ENCODE measurements around the gene HSPA8. TPM values are rescaled to one million over a fixed set of nuclear protein-coding genes. Genes with fewer than 3 reads are reported as not detected.
"Not testable (repeated sequence)": the region's sequence is repeated elsewhere in the genome, so short reads cannot be mapped to it uniquely, and the experiment has no call there.

HSPA8 gene
- total RNA-seq, 1 experiment from 2014 or later, result 3,307 TPM

- Histone ChIP-seq H3K4me3 (ENCODE audit: low read depth, low read length, poor library complexity, severe bottlenecking) (no peak overlapping the region), H3K9me3 (ENCODE audit: low read depth, low read length, poor library complexity, severe bottlenecking) (no peaks in the 10 kb centered on the region), H3K36me3 (ENCODE audit: insufficient read depth, low read length, poor library complexity, severe bottlenecking) (no peaks in the 10 kb centered on the region), H3K27ac (ENCODE audit: low read depth, low read length, poor library complexity, severe bottlenecking) (peak overlapping the region; percentile 12), H3K4me1 (ENCODE audit: insufficient read depth, low read length, poor library complexity, severe bottlenecking) (peaks cover 7% of the 10 kb centered on the region), H3K27me3 (replicated peaks; ENCODE audit: insufficient read depth, low read depth, low read length, poor library complexity) (no peaks in the 10 kb centered on the region)
- TF ChIP-seq CTCF (conservative IDR thresholded peaks at IDR 0.05; ENCODE audit: low read depth, low read length) (no peak), EZH2 (IDR thresholded peaks at IDR 0.05; ENCODE audit: borderline replicate concordance, low read depth, low read length, poor library complexity, severe bottlenecking) (no peak)
- CTCF ChIA-PET, result interaction anchor here (0.7 to 0.9 kb wide), 2 partner anchors 12 to 19 kb away, joined by 3 to 7 read pairs; no protein-coding TSS in a partner anchor
- BruUV-seq (replicated peaks), result no TSS peak
- no peak for DNase-seq (ENCODE audit: low spot score)
- intact Hi-C loops (cut with micrococcal nuclease; ENCODE audit: unreplicated experiment), result no loop called here
- POLR2A ChIA-PET (ENCODE audit: low non-redundant PET), result interaction anchor here (0.6 kb wide), 1 partner anchor 1793 kb away, joined by 3 read pairs; no protein-coding TSS in a partner anchor
These were observed 29.6 kb upstream of the HSPA8 start for GRCh38 chr11:123091506-123091905.

GRCh38 chr11:123090168-123090567 is 28.2 kb upstream of the HSPA8 start:
- H3K4me3 ChIP-seq (ENCODE audit: low read depth, low read length, poor library complexity, severe bottlenecking); CTCF ChIA-PET; H3K27ac ChIP-seq (ENCODE audit: low read depth, low read length, poor library complexity, severe bottlenecking); H3K36me3 ChIP-seq (ENCODE audit: insufficient read depth, low read length, poor library complexity, severe bottlenecking); BruUV-seq (replicated peaks); intact Hi-C loops (cut with micrococcal nuclease; ENCODE audit: unreplicated experiment); DNase-seq (ENCODE audit: low spot score); H3K4me1 ChIP-seq (ENCODE audit: insufficient read depth, low read length, poor library complexity, severe bottlenecking); POLR2A ChIA-PET (ENCODE audit: low non-redundant PET); H3K27me3 ChIP-seq (replicated peaks; ENCODE audit: insufficient read depth, low read depth, low read length, poor library complexity); H3K9me3 ChIP-seq (ENCODE audit: low read depth, low read length, poor library complexity, severe bottlenecking): not testable (repeated sequence)

- H3K9me3 ChIP-seq (ENCODE audit: low read depth, low read length, poor library complexity, severe bottlenecking); BruUV-seq (replicated peaks); H3K4me3 ChIP-seq (ENCODE audit: low read depth, low read length, poor library complexity, severe bottlenecking); H3K4me1 ChIP-seq (ENCODE audit: insufficient read depth, low read length, poor library complexity, severe bottlenecking); POLR2A ChIA-PET (ENCODE audit: low non-redundant PET); H3K36me3 ChIP-seq (ENCODE audit: insufficient read depth, low read length, poor library complexity, severe bottlenecking); H3K27ac ChIP-seq (ENCODE audit: low read depth, low read length, poor library complexity, severe bottlenecking); DNase-seq (ENCODE audit: low spot score); CTCF ChIA-PET; intact Hi-C loops (cut with micrococcal nuclease; ENCODE audit: unreplicated experiment); H3K27me3 ChIP-seq (replicated peaks; ENCODE audit: insufficient read depth, low read depth, low read length, poor library complexity): not testable (repeated sequence)
These were observed 27.0 kb upstream of the HSPA8 start for GRCh38 chr11:123088896-123089295.

- intact Hi-C loops (cut with micrococcal nuclease; ENCODE audit: unreplicated experiment); POLR2A ChIA-PET (ENCODE audit: low non-redundant PET); H3K36me3 ChIP-seq (ENCODE audit: insufficient read depth, low read length, poor library complexity, severe bottlenecking); H3K9me3 ChIP-seq (ENCODE audit: low read depth, low read length, poor library complexity, severe bottlenecking); H3K27me3 ChIP-seq (replicated peaks; ENCODE audit: insufficient read depth, low read depth, low read length, poor library complexity); H3K4me3 ChIP-seq (ENCODE audit: low read depth, low read length, poor library complexity, severe bottlenecking); BruUV-seq (replicated peaks); H3K27ac ChIP-seq (ENCODE audit: low read depth, low read length, poor library complexity, severe bottlenecking); DNase-seq (ENCODE audit: low spot score); CTCF ChIA-PET: not testable (repeated sequence)
- H3K4me1 ChIP-seq (ENCODE audit: insufficient read depth, low read length, poor library complexity, severe bottlenecking), result peaks cover 12% of the 10 kb centered on the region
These were observed 25.7 kb upstream of the HSPA8 start for GRCh38 chr11:123087657-123088056.

- ChIA-PET CTCF (no interaction called here), POLR2A (ENCODE audit: low non-redundant PET) (no interaction called here)
- Histone ChIP-seq H3K9me3 (ENCODE audit: low read depth, low read length, poor library complexity, severe bottlenecking) (no peaks in the 10 kb centered on the region), H3K36me3 (ENCODE audit: insufficient read depth, low read length, poor library complexity, severe bottlenecking) (peaks cover 3% of the 10 kb centered on the region), H3K4me1 (ENCODE audit: insufficient read depth, low read length, poor library complexity, severe bottlenecking) (peaks cover 12% of the 10 kb centered on the region), H3K27me3 (replicated peaks; ENCODE audit: insufficient read depth, low read depth, low read length, poor library complexity) (no peaks in the 10 kb centered on the region), H3K27ac (ENCODE audit: low read depth, low read length, poor library complexity, severe bottlenecking) (no peak overlapping the region), H3K4me3 (ENCODE audit: low read depth, low read length, poor library complexity, severe bottlenecking) (no peak overlapping the region)
- BruUV-seq (replicated peaks), result no TSS peak
- TF ChIP-seq CTCF (conservative IDR thresholded peaks at IDR 0.05; ENCODE audit: low read depth, low read length) (no peak), EZH2 (IDR thresholded peaks at IDR 0.05; ENCODE audit: borderline replicate concordance, low read depth, low read length, poor library complexity, severe bottlenecking) (no peak)
- DNase-seq (ENCODE audit: low spot score), result no peak
- intact Hi-C loops (cut with micrococcal nuclease; ENCODE audit: unreplicated experiment), result no loop called here
These were observed 24.4 kb upstream of the HSPA8 start for GRCh38 chr11:123086305-123086704.

All from A673 (cell line).